ENCODE measurements around the gene APOA4.

DNA sequence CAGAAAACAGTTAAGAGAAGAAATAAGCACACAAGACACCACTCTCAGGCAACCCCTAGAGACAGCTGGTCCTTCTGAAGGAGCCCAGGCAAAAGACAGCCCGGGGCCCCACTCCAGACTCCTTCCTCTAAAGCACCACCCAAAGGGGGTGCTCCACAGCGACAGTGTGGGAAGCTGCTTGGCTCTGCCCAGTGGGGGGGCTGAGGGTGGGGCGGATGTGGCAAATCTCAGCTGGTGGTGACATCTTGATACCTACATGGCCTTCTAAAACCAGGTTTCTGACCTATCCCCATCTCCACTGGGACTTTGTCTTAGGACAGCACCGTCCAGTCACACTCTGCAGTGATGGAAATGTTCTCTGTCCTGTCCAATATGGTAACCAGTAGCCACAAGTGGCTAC, 24.5 kb upstream of the APOA4 start:
- TF ChIP-seq, protein P1, sequence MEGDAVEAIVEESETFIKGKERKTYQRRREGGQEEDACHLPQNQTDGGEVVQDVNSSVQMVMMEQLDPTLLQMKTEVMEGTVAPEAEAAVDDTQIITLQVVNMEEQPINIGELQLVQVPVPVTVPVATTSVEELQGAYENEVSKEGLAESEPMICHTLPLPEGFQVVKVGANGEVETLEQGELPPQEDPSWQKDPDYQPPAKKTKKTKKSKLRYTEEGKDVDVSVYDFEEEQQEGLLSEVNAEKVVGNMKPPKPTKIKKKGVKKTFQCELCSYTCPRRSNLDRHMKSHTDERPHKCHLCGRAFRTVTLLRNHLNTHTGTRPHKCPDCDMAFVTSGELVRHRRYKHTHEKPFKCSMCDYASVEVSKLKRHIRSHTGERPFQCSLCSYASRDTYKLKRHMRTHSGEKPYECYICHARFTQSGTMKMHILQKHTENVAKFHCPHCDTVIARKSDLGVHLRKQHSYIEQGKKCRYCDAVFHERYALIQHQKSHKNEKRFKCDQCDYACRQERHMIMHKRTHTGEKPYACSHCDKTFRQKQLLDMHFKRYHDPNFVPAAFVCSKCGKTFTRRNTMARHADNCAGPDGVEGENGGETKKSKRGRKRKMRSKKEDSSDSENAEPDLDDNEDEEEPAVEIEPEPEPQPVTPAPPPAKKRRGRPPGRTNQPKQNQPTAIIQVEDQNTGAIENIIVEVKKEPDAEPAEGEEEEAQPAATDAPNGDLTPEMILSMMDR (IDR thresholded peaks at IDR 0.05) = no peak
- TF ChIP-seq POLR2A (IDR thresholded peaks at IDR 0.05) (no peak), EP300 (IDR thresholded peaks at IDR 0.05) (no peak)

Measured in tibial nerve (tissue), 4 donors.